MM.1S (cell line): Measurements from ENCODE around the gene PTPN22.

Experiments used
- DNase-seq: peaks from one replicate; pipeline ENCODE4 v3.0.0-alpha.2; 2015
- H2AFZ ChIP-seq: fragments of 300-600 bp; sonication (generic); 2 replicates; pipeline ENCODE4 v1.6.0; 2016; ENCODE audit warnings: antibody characterized with exemption, low read length
- H3F3A ChIP-seq: fragments of 300-600 bp; sonication (generic); 2 replicates; pipeline ENCODE4 v1.6.1; 2016; ENCODE audit warnings: mild to moderate bottlenecking, antibody characterized with exemption, low read length, moderate library complexity, mixed read lengths; ENCODE audit not compliant: insufficient read depth
- H3K27ac ChIP-seq: fragments of 300-600 bp; sonication (generic); 2 replicates; pipeline ENCODE4 v1.5.1; 2016; ENCODE audit warnings: mild to moderate bottlenecking, low read length
- H3K27me3 ChIP-seq: fragments of 300-600 bp; sonication (generic); replicated peaks from 2 replicates; pipeline ENCODE4 v1.6.0; 2016; ENCODE audit warnings: low read length; ENCODE audit not compliant: insufficient read depth
- H3K36me3 ChIP-seq: fragments of 300-600 bp; sonication (generic); replicated peaks from 2 replicates; pipeline ENCODE4 v1.6.1; 2016; ENCODE audit warnings: mild to moderate bottlenecking, low read length, mixed read lengths; ENCODE audit not compliant: insufficient read depth
- H3K4me1 ChIP-seq: fragments of 300-600 bp; sonication (generic); 2 replicates; pipeline ENCODE4 v1.6.1; 2016; ENCODE audit warnings: low read length, mixed read lengths
- H3K4me2 ChIP-seq: fragments of 300-600 bp; sonication (generic); 2 replicates; pipeline ENCODE4 v1.6.0; 2016; ENCODE audit warnings: low read depth, low read length
- H3K4me3 ChIP-seq: fragments of 300-600 bp; sonication (generic); 2 replicates; pipeline ENCODE4 v1.5.1; 2016; ENCODE audit warnings: low read length, mixed read lengths
- H3K79me2 ChIP-seq: fragments of 300-600 bp; sonication (generic); 2 replicates; pipeline ENCODE4 v1.6.1; 2016; ENCODE audit warnings: mixed run types, low read length, mixed read lengths
- H3K9ac ChIP-seq: fragments of 300-600 bp; sonication (generic); 2 replicates; pipeline ENCODE4 v1.6.1; 2016; ENCODE audit warnings: low read length, mixed read lengths
- H3K9me2 ChIP-seq: fragments of 300-600 bp; sonication (generic); replicated peaks from 2 replicates; pipeline ENCODE4 v1.6.1; 2016; ENCODE audit warnings: mild to moderate bottlenecking, low read length, mixed read lengths; ENCODE audit not compliant: insufficient read depth
- H3K9me3 ChIP-seq: fragments of 300-600 bp; sonication (generic); replicated peaks from 2 replicates; pipeline ENCODE4 v1.6.1; 2016; ENCODE audit warnings: mild to moderate bottlenecking, low read length, mixed read lengths; ENCODE audit not compliant: insufficient read depth
- H4K20me1 ChIP-seq: fragments of 300-600 bp; sonication (generic); 2 replicates; pipeline ENCODE4 v1.6.1; 2016; ENCODE audit warnings: mild to moderate bottlenecking, low read length, moderate library complexity, mixed read lengths; ENCODE audit not compliant: insufficient read depth
- EZH2 ChIP-seq: fragments of 300-600 bp; sonication (generic); optimal IDR thresholded peaks from 2 replicates; pipeline ENCODE3; 2017; ENCODE audit warnings: low read depth, mild to moderate bottlenecking, antibody characterized with exemption, low read length, mixed read lengths
- EZH2phosphoT487 ChIP-seq: fragments of 300-600 bp; sonication (generic); IDR thresholded peaks from 2 replicates; pipeline ENCODE4 v1.6.1; 2018; ENCODE audit warnings: antibody characterized with exemption, low read length
- TF ChIP-seq, protein P1 (sequence below): fragments of 300-600 bp; sonication (generic); IDR thresholded peaks from 2 replicates; pipeline ENCODE4 v1.5.1; 2016; ENCODE audit warnings: antibody characterized with exemption, low read length, mixed read lengths

The PTPN22 gene

DNA sequence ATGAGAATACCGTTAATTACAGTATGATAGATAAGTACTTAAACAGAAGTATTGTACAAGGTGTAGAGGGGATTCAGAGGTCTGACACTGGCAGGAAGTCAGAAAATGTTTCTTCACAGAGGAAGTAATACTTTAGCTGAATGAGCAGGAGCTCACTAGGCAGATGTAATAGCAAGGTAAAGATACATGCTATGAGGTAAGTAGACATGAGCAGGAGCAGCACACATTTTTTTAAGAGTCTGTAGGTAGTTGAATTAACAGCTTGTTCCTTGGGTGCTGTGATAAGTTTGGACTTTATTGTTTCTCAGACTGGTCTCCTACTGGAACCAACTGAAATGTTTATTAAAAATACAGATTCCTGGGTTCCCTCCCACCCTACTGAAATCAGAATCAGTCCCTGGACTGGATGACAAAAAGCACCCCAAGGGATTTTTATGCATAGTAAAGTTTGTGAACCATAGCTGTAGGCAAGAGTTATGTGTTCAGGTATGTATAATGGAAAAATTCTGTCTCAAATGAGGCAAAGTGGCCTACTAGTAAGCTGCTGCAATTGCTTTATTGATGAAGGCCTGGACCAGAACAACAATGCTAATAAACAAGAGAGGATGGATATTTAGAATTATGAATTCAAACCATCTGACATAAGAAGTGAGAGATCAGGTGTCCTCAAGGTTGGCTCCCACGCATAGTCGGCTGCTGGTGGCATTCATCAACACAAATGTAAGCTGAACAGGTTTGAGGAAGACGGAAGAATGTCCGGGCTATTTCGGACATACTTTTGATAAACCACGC lies 32.2 kb upstream of the PTPN22 start:
- Histone ChIP-seq H3K27me3 (no peaks in the 10 kb centered on the region), H3K79me2 (peaks cover 15% of the 10 kb centered on the region), H3F3A (no peaks in the 10 kb centered on the region), H3K9ac (peak overlapping the region; percentile 68), H3K36me3 (no peaks in the 10 kb centered on the region), H2AFZ (peak overlapping the region; percentile 55), H3K4me2 (peak overlapping the region; percentile 60), H3K27ac (peak overlapping the region; percentile 72; the same call in 1 of the 2 replicates), H4K20me1 (no peaks in the 10 kb centered on the region), H3K9me2 (no peaks in the 10 kb centered on the region), H3K9me3 (no peaks in the 10 kb centered on the region), H3K4me1 (0 out of 2 replicates have a peak, but pooled peaks cover 5% of the 10 kb centered on the region), H3K4me3 (peak overlapping the region; percentile 75)
- TF ChIP-seq EZH2 (no peak), EZH2phosphoT487 (no peak)
- TF ChIP-seq, protein P1, sequence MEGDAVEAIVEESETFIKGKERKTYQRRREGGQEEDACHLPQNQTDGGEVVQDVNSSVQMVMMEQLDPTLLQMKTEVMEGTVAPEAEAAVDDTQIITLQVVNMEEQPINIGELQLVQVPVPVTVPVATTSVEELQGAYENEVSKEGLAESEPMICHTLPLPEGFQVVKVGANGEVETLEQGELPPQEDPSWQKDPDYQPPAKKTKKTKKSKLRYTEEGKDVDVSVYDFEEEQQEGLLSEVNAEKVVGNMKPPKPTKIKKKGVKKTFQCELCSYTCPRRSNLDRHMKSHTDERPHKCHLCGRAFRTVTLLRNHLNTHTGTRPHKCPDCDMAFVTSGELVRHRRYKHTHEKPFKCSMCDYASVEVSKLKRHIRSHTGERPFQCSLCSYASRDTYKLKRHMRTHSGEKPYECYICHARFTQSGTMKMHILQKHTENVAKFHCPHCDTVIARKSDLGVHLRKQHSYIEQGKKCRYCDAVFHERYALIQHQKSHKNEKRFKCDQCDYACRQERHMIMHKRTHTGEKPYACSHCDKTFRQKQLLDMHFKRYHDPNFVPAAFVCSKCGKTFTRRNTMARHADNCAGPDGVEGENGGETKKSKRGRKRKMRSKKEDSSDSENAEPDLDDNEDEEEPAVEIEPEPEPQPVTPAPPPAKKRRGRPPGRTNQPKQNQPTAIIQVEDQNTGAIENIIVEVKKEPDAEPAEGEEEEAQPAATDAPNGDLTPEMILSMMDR = no peak
- DNase-seq = no peak

DNA sequence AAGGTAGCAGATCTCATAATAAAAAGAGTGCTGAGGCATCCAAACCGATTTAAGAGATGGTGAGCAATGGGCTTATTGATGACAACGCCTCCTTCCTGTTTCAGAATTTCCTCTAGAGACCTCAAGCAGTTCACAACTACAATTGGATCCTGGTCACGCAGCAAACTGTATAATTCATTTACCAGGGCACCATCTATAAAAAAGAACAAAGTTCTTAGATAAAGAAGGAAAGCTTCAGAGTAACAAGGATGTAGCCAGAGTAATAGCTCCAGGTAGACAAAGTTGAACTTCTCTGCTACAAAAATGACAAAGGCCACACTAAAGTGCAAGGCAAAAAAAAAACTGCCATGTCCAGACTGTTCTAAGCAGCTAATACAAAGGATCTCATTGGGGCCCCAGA lies 29.7 kb upstream of the PTPN22 start:
- no peak overlapping the region for H3K4me2 ChIP-seq
- H3K4me1 ChIP-seq = 0 out of 2 replicates have a peak, but pooled peaks cover 5% of the 10 kb centered on the region
- H3K9ac ChIP-seq = no peak overlapping the region
- no peaks in the 10 kb centered on the region for H3K36me3 ChIP-seq
- H3K79me2 ChIP-seq = peaks cover 15% of the 10 kb centered on the region
- H3F3A ChIP-seq = no peaks in the 10 kb centered on the region
- no peaks in the 10 kb centered on the region for H3K9me3 ChIP-seq
- H3K4me3 ChIP-seq = no peak overlapping the region
- H3K27me3 ChIP-seq = no peaks in the 10 kb centered on the region
- H4K20me1 ChIP-seq = no peaks in the 10 kb centered on the region
- no peak for DNase-seq
- no peak overlapping the region for H2AFZ ChIP-seq
- no peak for TF ChIP-seq EZH2
- TF ChIP-seq EZH2phosphoT487 = no peak
- TF ChIP-seq, protein P1 = no peak
- no peaks in the 10 kb centered on the region for H3K9me2 ChIP-seq
- no peak overlapping the region for H3K27ac ChIP-seq

DNA sequence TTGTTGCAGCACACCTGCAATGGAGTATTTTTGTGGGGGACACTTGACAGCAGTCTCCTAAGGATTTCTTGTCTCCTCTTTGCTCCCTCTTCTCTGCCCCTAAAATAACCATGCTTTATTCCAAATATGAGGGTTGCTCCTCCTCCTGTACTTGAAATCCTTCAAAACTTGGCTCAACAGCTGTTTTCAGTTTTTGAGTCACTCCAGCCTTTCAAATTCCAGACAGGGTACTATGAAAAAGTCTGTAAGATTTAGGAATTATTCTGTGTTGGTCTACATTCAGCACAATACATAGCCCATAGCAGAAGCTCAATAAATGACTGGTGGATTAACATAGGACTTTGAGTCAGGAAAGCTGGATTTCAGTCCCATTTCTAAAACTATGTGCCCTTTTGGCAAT lies 27.6 kb upstream of the PTPN22 start:
- Histone ChIP-seq H3K27me3 (no peaks in the 10 kb centered on the region), H3K9ac (no peak overlapping the region), H3K79me2 (peaks cover 10% of the 10 kb centered on the region), H3F3A (no peaks in the 10 kb centered on the region), H3K4me1 (0 out of 2 replicates have a peak, but pooled peaks cover 5% of the 10 kb centered on the region), H3K4me3 (no peak overlapping the region), H3K4me2 (no peak overlapping the region), H4K20me1 (no peaks in the 10 kb centered on the region), H3K9me3 (no peaks in the 10 kb centered on the region), H3K9me2 (no peaks in the 10 kb centered on the region), H2AFZ (no peak overlapping the region), H3K36me3 (no peaks in the 10 kb centered on the region), H3K27ac (no peak overlapping the region)
- TF ChIP-seq, protein P1 = no peak
- no peak for TF ChIP-seq EZH2phosphoT487
- TF ChIP-seq EZH2 = no peak
- DNase-seq = no peak
